Uterus (tissue), 2 donors: ENCODE results near the gene DPEP2NB.

Experiments
- CTCF ChIP-seq, 4 experiments: fragments of 200-600 bp in 2 of 4; fragments of 450-650 bp in 2 of 4; sonication (generic) in 2 of 4; IDR thresholded peaks; one replicate each; pipeline ENCODE4 v1.5.1; 2016 to 2019; ENCODE audit warnings: antibody characterized with exemption in 4 of 4, mild to moderate bottlenecking in 2 of 4, moderate library complexity in 1 of 4
- POLR2A ChIP-seq, 2 donors: fragments of 450-650 bp; IDR thresholded peaks; one replicate each; pipeline ENCODE4 v1.6.1; 2016; ENCODE audit warnings: antibody characterized with exemption in 2 of 2, mild to moderate bottlenecking in 1 of 2, moderate library complexity in 1 of 2

- no peak for TF ChIP-seq CTCF (IDR thresholded peaks at IDR 0.05)
- TF ChIP-seq POLR2A (IDR thresholded peaks at IDR 0.05), result no peak
Measured at GRCh38 chr16:68003031-68003430, 12.7 kb downstream of the DPEP2NB start.
